Lower lobe of right lung (tissue), 2 donors: Measurements from ENCODE around the gene DIP2C. TPM values are rescaled to one million over a fixed set of nuclear protein-coding genes. Genes with fewer than 3 reads are reported as not detected.

Source experiments
- ATAC-seq, 2 donors: fragments of 200-7000 bp; cut with Tn5 transposase; one replicate each; pipeline ENCODE4 v1.9.1; 2020 to 2022; ENCODE audit warnings: mild to moderate bottlenecking in 2 of 2, moderate library complexity in 2 of 2
- DNase-seq: peaks from one replicate; pipeline ENCODE4 v3.0.0-alpha.2; 2020
- H3K27ac ChIP-seq: fragments of 200-600 bp; one replicate; pipeline ENCODE4 v1.8.0; 2022
- H3K27me3 ChIP-seq: fragments of 200-600 bp; one replicate; pipeline ENCODE4 v1.8.0; 2022; ENCODE audit warnings: low read depth
- H3K36me3 ChIP-seq: fragments of 200-600 bp; one replicate; pipeline ENCODE4 v1.8.0; 2022; ENCODE audit warnings: mild to moderate bottlenecking
- H3K4me1 ChIP-seq: fragments of 200-600 bp; one replicate; pipeline ENCODE4 v1.8.0; 2022
- H3K4me3 ChIP-seq: fragments of 200-600 bp; one replicate; pipeline ENCODE4 v1.8.0; 2022; ENCODE audit warnings: mild to moderate bottlenecking
- H3K9me3 ChIP-seq: fragments of 200-600 bp; one replicate; pipeline ENCODE4 v1.8.0; 2022
- intact Hi-C: fragments of 100-400 bp; cut with DNase I; formaldehyde crosslinking; loops from one replicate; pipeline ENCODE4 v1.11.0; 2022
- long read RNA-seq: library from polyadenylated mRNA; unstranded; transcript quantifications from one replicate; pipeline ENCODE4 v2.0.0, GENCODE V29; 2021
- total RNA-seq: library from RNA; stranded (reverse); fragmentation: NEBNext Ultra II Directional; extraction: Animal tissue kit (Norgen Biotek cat#: 25700); gene quantifications from one replicate; pipeline ENCODE4 v1.2.1, GENCODE V29; 2021
- TF ChIP-seq, protein P1 (sequence below): fragments of 200-600 bp; IDR thresholded peaks from one replicate; pipeline ENCODE4 v1.8.0; 2022; ENCODE audit warnings: antibody characterized with exemption, mild to moderate bottlenecking
- donor health status: DM: no; HTN: yes; CAD: no; lungs with severe emphysema.

The DIP2C gene, protein sequence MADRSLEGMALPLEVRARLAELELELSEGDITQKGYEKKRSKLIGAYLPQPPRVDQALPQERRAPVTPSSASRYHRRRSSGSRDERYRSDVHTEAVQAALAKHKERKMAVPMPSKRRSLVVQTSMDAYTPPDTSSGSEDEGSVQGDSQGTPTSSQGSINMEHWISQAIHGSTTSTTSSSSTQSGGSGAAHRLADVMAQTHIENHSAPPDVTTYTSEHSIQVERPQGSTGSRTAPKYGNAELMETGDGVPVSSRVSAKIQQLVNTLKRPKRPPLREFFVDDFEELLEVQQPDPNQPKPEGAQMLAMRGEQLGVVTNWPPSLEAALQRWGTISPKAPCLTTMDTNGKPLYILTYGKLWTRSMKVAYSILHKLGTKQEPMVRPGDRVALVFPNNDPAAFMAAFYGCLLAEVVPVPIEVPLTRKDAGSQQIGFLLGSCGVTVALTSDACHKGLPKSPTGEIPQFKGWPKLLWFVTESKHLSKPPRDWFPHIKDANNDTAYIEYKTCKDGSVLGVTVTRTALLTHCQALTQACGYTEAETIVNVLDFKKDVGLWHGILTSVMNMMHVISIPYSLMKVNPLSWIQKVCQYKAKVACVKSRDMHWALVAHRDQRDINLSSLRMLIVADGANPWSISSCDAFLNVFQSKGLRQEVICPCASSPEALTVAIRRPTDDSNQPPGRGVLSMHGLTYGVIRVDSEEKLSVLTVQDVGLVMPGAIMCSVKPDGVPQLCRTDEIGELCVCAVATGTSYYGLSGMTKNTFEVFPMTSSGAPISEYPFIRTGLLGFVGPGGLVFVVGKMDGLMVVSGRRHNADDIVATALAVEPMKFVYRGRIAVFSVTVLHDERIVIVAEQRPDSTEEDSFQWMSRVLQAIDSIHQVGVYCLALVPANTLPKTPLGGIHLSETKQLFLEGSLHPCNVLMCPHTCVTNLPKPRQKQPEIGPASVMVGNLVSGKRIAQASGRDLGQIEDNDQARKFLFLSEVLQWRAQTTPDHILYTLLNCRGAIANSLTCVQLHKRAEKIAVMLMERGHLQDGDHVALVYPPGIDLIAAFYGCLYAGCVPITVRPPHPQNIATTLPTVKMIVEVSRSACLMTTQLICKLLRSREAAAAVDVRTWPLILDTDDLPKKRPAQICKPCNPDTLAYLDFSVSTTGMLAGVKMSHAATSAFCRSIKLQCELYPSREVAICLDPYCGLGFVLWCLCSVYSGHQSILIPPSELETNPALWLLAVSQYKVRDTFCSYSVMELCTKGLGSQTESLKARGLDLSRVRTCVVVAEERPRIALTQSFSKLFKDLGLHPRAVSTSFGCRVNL (N-terminal part only)
- 15.1 TPM for total RNA-seq
- long read RNA-seq, partial matches to known transcripts = 6 of 18 reads
- long read RNA-seq, other reads (novel, unspliced or antisense) = 12 of 18 reads

- no peaks in the 10 kb centered on the region for H3K36me3 ChIP-seq
- intact Hi-C loops = no loop called here
- TF ChIP-seq, protein P1, sequence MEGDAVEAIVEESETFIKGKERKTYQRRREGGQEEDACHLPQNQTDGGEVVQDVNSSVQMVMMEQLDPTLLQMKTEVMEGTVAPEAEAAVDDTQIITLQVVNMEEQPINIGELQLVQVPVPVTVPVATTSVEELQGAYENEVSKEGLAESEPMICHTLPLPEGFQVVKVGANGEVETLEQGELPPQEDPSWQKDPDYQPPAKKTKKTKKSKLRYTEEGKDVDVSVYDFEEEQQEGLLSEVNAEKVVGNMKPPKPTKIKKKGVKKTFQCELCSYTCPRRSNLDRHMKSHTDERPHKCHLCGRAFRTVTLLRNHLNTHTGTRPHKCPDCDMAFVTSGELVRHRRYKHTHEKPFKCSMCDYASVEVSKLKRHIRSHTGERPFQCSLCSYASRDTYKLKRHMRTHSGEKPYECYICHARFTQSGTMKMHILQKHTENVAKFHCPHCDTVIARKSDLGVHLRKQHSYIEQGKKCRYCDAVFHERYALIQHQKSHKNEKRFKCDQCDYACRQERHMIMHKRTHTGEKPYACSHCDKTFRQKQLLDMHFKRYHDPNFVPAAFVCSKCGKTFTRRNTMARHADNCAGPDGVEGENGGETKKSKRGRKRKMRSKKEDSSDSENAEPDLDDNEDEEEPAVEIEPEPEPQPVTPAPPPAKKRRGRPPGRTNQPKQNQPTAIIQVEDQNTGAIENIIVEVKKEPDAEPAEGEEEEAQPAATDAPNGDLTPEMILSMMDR = no peak
- DNase-seq (peak; percentile 79), ATAC-seq (peak; percentile 85 to 91)
- peak within 1 kb of the TSS; percentile 75 for H3K4me3 ChIP-seq
- no peaks in the 10 kb centered on the region for H3K9me3 ChIP-seq
- peaks cover 18% of the 10 kb centered on the region for H3K4me1 ChIP-seq
- peak within 1 kb of the TSS; percentile 74 for H3K27ac ChIP-seq
- H3K27me3 ChIP-seq = peaks cover 5% of the 10 kb centered on the region
Observed at GRCh38 chr10:689452-690371, at the start of gene DIP2C. TSS of gene DIP2C (minus strand) at chr10:689668. CDS start at chr10:689578, 90 bp downstream.

GRCh38 chr10:734481-734880 lies 45.0 kb upstream of the DIP2C start:
- no peak for DNase-seq
- no peak overlapping the region for H3K4me3 ChIP-seq
- no peaks in the 10 kb centered on the region for H3K27me3 ChIP-seq
- no peak for ATAC-seq
- no peaks in the 10 kb centered on the region for H3K9me3 ChIP-seq
- H3K36me3 ChIP-seq = no peaks in the 10 kb centered on the region
- intact Hi-C loops = no loop called here
- TF ChIP-seq, protein P1 = no peak
- no peak overlapping the region for H3K27ac ChIP-seq
- no peaks in the 10 kb centered on the region for H3K4me1 ChIP-seq

DNA sequence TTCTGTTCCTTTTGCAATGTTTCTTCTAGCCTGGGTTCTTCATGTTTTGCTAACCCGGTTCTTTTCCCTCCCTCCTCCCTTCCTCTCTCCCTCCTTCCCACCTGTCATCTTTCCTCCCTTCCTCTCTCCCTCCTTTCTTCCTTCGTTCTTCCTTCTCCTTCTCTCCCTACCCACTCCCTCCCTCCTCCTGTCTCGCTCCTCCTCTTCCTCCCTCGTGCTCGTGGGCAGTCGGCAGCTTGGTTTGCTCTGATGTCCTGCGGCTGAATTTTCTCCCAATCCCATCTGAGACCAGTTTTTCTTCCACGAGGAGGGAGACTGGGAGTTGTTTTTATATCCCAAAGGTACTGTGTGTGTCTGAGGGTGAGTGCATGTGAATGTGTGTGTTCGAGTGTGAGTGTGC lies 43.6 kb upstream of the DIP2C start:
- H3K36me3 ChIP-seq = no peaks in the 10 kb centered on the region
- no peaks in the 10 kb centered on the region for H3K9me3 ChIP-seq
- ATAC-seq (no peak), DNase-seq (no peak)
- H3K4me3 ChIP-seq = no peak overlapping the region
- intact Hi-C loops = no loop called here
- no peaks in the 10 kb centered on the region for H3K27me3 ChIP-seq
- H3K27ac ChIP-seq = no peak overlapping the region
- H3K4me1 ChIP-seq = no peaks in the 10 kb centered on the region
- TF ChIP-seq, protein P1 = no peak

DNA sequence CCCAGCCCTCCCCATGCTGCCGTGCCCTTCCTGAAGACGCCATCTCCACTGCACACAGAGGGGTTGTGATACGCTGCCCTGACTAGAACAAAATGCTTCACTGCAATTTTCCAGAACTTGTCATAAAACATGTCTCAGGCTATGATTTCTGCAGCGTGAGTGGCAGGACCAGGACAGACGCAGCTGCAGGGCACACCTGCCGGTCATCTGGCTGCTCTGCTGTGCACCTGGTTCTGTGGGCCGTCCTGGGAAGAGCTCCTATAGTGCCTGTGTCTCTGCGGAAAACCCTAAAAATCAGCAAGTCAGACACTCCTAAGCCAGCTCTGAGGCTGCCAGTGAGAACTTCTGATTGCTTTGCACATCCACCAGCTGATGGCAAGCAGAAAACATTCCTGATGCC lies 39.7 kb upstream of the DIP2C start:
- no peaks in the 10 kb centered on the region for H3K9me3 ChIP-seq
- no peak overlapping the region for H3K27ac ChIP-seq
- DNase-seq (no peak), ATAC-seq (no peak)
- no peaks in the 10 kb centered on the region for H3K4me1 ChIP-seq
- H3K27me3 ChIP-seq = no peaks in the 10 kb centered on the region
- TF ChIP-seq, protein P1 = no peak
- no peak overlapping the region for H3K4me3 ChIP-seq
- no peaks in the 10 kb centered on the region for H3K36me3 ChIP-seq
- intact Hi-C loops = no loop called here
